Activated CD8-positive, alpha-beta memory T cell treated with anti-CD3 and anti-CD28 coated beads, Interleukin-2, amount 50 U/mL, for 1 hour (primary cell): ENCODE results near the gene SDR42E1.
"Not testable (repeated sequence)": the region's sequence is repeated elsewhere in the genome, so short reads cannot be mapped to it uniquely, and the experiment has no call there.

Experiments used
- DNase-seq: peaks from one replicate; pipeline ENCODE4 v3.0.0-alpha.2; 2020; ENCODE audit errors: extremely low read depth

SDR42E1 gene

DNA sequence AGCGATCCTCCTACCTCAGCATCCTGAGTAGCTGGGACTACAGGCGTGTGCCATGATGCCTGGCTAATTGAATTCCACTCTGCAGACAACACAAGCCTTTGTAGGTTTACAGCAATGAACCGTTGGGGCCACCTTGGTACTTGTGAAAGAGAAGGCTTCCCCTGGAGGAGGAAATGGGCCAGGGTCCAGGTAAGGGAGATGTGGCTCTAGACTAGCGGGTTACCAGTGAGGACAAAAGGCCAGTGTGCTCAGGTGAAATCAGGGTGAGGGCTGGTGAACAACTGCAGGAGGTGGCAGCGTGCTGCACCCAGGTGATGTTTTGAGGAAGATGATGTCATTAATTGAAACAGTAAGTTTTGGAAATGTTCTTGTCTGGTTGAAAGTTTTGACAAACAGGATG is 6.7 kb downstream of the SDR42E1 start:
- DNase-seq = no peak

GRCh38 chr16:82002831-82003230 is 8.4 kb downstream of the SDR42E1 start:
- no peak for DNase-seq

DNA sequence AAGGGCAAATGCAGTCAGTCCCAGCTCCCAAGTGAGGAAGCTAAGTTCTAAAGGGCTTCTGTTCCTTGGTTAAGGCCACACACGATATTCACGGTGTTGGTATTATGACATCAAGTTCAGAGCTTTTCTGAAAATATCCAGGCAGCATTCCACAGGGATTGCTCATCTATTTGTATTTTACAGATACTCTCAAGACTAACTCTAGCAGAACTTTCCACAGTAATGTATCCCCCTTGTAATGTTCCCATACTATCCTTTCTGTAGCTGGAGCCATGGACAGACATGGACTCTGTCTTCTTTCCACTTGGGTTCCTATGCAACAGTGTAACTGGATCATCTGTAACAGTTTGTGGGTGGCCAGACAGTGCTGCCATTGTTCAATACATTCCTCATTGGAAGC is 13.5 kb downstream of the SDR42E1 start:
- no peak for DNase-seq

- DNase-seq = no peak
These were observed 14.4 kb downstream of the SDR42E1 start for GRCh38 chr16:81996664-81997509.

DNA sequence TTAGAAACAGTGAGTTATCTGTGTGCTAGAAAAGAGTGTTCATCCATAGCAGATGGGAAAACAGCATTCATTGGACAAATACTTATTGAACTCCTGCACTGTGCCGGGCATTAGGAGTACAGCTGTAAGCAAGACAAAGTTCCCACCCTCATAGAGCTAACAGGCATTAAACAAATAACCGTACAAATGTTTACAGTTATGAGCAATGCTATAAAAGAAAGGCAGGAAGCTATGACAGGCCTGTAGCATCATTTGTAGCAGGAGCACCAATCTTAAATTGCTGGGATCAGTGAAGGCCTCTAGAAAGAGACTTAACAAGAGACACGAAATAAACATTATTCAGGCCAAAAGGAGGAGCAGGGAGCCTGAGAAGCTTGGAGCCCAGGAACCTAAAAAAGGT is 15.6 kb downstream of the SDR42E1 start:
- no peak for DNase-seq

- DNase-seq = no peak
These were observed 16.8 kb downstream of the SDR42E1 start for GRCh38 chr16:81994485-81994884.

DNA sequence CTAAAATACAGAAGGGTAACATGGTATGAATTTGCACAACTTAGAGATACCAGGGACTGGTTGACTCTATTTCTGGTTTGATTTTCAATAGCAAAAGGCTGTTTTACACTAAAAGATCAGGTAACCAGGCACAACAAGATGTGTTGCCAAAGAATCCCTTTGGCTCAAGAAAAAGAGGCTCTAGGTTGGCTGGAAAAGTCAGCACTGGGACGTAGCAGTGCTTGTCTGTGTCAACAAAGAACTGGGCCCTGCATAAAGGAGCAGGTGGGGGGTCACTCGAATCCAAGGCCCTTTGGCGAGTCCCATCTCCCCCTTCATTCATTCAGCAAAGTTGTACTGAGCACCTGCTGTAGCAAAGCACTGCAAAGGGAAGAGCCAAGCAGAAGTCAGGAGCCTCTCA is 18.4 kb downstream of the SDR42E1 start:
- DNase-seq = no peak

GRCh38 chr16:81987706-81988105 is 23.6 kb downstream of the SDR42E1 start:
- no peak for DNase-seq

DNA sequence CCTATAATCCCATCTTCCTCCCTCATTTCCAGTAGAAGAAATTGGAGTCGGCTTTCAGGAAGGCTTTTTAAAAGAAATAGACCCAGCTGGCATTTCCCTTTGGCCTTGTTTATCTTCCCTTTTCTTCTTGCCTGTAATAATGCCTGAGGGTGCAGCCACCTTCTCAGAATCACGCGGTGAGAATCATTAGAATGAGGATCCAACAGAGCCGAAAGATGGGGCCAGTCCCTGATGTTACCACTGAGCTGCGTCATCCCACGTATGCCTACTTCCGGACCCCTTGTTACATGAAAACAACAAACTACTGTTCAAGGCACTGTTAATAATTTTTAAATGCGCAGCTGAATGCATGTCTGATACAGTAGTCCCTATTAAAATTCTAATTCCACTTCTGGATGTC is 24.1 kb downstream of the SDR42E1 start:
- DNase-seq = no peak

DNA sequence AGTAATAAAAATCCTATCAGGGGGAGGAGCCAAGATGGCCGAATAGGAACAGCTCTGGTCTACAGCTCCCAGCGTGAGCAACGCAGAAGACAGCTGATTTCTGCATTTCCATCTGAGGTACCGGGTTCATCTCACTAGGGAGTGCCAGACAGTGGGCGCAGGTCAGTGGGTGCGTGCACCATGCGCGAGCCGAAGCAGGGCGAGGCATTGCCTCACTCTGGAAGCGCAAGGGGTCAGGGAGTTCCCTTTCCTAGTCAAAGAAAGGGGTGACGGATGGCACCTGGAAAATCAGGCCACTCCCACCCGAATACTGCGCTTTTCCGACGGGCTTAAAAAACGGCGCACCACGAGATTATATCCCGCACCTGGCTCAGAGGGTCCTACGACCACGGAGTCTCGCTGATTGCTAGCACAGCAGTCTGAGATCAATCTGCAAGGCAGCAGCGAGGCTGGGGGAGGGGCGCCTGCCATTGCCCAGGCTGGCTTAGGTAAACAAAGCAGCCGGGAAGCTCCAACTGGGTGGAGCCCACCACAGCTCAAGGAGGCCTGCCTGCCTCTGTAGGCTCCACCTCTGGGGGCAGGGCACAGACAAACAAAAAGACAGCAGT is 33.8 kb downstream of the SDR42E1 start:
- not testable (repeated sequence) for DNase-seq

DNA sequence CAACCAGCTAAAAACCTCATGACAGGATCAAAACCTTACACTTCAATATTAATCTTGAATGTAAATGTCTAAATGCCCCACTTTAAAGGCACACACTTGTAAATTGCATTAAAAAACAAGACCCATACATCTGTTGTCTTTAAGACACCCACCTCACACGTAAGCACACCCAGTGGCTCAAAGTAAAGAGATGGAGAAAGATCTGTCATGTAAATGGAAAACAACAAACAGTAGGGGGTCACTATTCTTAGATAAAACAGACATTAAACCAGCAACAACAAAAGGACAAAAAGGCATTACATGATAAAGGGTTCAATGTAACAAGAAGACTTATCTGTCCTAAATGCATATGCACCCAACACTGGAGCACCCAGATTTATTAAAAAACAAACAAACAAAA is 35.6 kb downstream of the SDR42E1 start:
- no peak for DNase-seq

DNA sequence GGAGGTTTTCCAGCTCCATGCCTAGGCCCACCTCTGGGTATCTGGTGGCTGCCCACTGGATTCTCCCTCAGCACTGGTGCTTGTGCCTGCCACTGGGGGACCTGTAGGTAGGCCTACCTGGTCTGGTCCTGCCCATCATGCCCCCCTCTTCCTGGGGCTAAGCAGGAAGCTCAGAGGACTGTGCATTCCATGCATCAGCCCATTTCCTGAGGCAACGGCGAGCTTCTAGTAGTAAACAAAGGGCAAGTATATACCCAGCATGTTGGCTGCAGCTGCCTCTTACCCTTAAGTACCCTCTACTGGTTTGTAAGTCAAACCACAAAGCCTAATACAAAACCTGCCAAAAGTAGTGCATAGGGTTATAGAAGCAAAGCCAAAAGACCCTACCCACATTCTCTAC is 37.5 kb downstream of the SDR42E1 start:
- DNase-seq = no peak

DNA sequence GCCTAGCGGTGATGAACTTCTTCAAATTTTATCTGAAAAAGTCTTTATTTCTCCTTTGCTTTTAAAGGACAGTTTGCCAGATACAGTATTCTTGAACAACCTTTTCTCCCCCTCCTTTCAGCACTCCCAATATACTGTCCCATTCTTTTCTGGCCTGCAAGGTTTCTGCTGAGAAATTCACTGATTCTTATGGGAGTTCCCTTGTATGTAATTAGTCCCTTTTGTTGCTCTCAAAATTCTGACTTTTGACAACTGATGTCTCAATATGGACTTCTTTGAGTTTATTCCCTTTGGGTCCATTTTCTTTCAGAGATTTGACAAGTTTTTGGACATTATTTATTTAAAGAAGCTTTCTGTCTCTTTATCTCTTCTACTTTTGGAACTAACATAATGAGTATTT is 39.4 kb downstream of the SDR42E1 start:
- DNase-seq = no peak

GRCh38 chr16:81967358-81967757 is 43.9 kb downstream of the SDR42E1 start:
- DNase-seq = no peak

- DNase-seq = no peak
These were observed 46.5 kb downstream of the SDR42E1 start for GRCh38 chr16:81964808-81965207.

DNA sequence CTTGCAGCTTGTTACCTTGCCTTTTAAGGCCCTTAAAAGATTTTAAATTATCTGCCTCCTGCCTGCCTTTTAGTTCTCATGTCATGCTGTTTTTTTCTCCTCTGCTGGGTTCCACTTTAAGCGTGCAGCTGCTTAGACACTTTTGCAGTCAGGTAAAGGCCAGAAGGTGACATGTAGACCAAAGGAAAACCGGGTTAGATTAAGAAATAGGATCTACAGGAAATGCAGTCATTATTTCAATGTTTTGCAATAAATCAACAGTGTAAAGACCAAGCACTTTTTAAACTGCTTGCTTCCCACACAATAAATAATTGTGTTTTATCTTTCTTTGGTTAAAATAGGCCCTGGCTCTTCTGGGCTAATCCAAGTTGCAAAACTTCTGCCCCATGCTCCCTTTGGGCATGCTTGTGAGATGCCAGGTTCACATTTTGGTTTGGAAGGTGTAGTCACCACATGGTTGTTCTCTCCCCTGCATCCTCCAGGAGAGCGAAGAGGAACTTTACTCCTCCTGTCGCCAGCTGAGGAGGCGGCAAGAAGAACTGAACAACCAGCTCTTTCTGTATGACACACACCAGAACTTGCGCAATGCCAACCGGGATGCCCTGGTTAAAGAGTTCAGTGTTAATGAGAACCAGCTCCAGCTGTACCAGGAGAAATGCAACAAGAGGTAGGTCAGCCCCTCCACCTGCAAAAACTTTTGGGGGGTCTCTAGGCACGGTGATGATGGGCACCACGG is 54.9 kb downstream of the SDR42E1 start:
- no peak for DNase-seq

DNA sequence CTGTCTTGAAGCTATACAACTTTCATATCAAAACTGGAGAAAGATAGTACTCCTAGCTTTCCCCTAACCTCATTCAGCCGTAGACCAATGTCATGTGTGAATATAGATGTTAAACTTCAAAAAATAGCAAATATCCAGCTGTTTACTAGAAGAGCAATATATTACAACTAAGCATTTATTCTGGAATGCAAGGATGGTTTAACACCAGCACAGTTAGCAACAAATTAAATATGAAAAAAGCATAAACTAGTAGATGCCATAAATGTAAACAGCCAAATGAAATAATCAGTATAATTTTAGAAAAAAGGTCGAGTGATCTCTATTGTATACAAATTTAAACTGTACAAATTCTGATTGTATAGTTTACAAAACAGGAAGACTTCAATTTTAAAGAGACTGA is 59.7 kb downstream of the SDR42E1 start:
- no peak for DNase-seq

DNA sequence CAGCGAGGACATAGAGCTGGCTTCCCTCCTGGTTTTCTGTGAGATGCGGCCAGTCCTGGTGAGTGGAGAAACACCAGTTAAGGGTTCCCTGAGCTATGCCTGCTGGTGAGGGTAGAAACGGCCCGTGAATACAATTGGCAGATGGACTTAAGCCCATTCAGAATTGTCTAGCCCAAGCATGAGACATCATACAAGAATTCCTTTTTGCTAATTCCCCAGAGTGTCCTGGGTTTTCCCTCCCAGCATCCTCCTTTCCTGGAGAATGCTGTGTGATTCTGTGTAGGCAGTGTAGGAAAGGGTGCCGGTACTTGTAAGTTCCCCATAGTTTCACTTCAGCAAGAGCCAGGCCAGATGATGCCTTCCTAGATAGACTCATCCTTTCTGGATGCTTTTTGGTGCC is 65.1 kb downstream of the SDR42E1 start:
- DNase-seq = no peak

GRCh38 chr16:81945665-81946064 is 65.6 kb downstream of the SDR42E1 start:
- DNase-seq = no peak

DNA sequence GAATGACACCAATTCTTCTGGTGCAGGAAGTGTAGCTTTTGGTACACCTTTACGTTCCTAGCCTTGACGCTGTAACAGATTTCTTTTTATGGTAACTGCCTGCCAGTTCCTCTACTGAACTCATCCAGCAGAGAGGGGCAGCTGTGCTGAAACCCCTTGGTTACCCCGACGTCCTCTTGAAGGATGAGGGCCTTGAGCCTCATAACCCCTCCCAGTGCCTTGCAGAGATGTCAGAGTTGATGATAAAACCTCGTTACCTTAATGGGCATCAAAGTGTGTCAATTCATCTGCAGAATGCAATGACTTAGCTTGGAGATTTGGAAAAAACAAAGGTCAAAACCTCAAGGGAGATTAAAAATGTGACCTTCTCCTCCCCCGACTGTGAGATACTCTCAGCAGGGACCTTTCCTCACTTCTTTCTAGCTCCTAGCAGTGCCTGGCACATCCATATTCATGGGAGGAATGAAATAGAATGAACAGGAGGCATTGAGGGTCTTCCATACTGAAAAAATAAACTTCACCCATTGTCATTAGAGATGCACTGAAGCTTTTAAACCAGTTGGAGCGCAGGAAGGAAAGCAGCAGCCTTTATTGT is 69.2 kb downstream of the SDR42E1 start:
- no peak for DNase-seq

DNA sequence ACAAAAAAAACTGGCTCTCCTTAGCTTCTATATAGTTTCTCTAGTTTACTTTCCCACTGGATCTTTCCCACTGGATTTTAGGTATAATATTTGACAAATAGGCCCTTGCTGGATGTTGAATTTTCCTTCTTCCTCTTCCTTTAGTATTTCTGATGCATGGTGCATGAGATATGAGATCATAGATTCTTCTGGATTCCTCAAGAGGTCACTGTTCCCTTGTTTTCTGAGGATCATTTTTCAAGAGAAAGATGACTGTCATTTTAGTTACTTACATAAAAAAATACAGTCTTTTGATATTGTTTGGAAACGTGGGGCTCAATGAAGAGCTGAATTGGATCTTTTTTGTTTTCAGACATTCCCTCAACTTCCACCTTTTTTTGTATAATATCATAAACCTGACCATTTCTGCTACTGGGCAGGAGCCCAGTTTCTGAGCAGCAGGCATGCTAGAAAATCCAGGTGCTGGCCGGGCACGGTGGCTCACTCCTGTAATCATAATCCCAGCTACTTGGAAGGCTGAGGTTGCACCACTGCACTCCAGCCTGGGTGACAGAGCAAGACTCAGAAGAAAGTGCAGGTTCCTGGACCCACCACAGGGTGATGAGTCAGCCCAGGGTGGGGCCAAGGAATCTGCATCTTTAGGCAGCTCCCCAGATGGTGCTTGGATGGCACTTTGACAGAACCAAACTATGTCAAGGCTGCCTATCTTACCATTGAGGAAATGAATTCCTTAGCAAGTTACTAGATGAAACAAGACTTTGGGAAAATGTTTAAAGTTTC is 70.3 kb downstream of the SDR42E1 start:
- DNase-seq = no peak
